ENCODE results near the gene FRK.

FRK gene

DNA sequence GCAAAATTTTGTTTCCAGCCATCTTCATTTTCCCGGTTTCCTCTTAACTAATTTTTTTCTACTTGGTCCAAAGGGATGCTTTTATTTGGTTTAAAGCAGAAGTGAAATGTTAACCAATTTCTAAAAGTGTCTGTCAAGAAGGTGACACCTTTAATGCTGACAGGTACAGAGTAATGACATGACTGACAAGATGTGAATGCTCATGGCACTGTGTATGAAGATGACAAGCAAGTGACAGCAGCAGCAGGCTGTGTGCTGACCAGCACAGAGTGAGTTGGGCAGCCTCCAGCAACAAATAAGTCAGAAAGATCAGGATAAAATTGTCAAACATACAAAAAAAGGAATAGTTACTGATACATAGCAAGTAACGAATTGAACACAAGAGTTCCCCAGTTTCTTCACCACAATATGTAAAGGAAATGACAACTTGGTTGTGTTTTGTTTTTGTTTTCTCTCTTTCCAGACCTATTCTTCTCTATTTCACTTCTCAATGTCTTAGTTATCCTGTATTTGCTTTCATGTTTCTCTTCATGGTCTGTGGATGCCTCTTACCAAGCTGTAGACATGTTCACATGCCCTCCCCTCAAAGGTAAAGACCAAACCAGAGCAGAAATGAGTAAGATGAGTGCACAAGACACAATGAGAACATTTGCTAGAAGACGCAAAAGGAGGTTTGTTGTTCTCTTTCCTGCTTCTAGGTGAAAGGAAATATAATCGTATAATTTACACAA is 174.9 kb downstream of the FRK start:
- DNase-seq = no peak

DNA sequence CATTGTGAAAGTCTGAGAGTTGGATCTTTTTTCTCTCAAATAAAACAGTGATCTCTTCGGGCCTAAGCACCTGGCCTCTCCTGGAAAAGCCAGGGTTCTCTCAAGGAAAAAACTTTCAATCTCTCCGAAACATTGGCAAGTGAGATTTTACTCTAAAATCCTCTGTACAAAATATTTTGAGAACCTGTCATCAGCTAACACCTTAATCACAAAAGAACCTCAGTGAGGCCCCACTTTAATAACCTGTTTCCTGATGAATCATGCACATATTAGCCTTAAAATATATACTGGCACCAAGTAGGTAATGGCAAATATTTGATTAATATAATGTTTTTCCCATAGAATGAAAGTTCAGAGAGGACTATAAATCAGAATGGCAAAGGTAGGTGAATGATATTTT is 177.9 kb downstream of the FRK start:
- no peak for DNase-seq

GRCh38 chr6:115882174-115882573 is 178.5 kb downstream of the FRK start:
- no peak for DNase-seq

All from CD4-positive, alpha-beta T cell treated with Interleukin-15 for 1 hour (primary cell).